ENCODE results near the gene BLVRB. TPM values are rescaled to one million over a fixed set of nuclear protein-coding genes. Genes with fewer than 3 reads are reported as not detected.
"Not testable (repeated sequence)": the region's sequence is repeated elsewhere in the genome, so short reads cannot be mapped to it uniquely, and the experiment has no call there.

Gene BLVRB
- polyA plus RNA-seq, 2 of the 4 experiments (the other 2 are of a cell fraction) = 202 to 280 TPM

- WGBS (ENCODE audit: missing lambda C conversion rate) = 10% methylated on average over 4 of the region's 4 CpGs
- Histone ChIP-seq H3K4me3 (no peak overlapping the region), H3K9me3 (no peaks in the 10 kb centered on the region), H3K4me1 (no peaks in the 10 kb centered on the region), H3K27ac (no peak overlapping the region), H3K4me2 (no peak overlapping the region)
- no peak for FAIRE-seq
- DNase-seq (ENCODE audit: low read depth in 1 of 2, low spot score in 1 of 2) = no peak
- POLR2A ChIA-PET = no interaction called here
- TF ChIP-seq, protein P1, sequence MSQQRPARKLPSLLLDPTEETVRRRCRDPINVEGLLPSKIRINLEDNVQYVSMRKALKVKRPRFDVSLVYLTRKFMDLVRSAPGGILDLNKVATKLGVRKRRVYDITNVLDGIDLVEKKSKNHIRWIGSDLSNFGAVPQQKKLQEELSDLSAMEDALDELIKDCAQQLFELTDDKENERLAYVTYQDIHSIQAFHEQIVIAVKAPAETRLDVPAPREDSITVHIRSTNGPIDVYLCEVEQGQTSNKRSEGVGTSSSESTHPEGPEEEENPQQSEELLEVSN (IDR thresholded peaks at IDR 0.05; ENCODE audit: borderline replicate concordance, low read depth) = no peak
- TF ChIP-seq CBX8 (IDR thresholded peaks at IDR 0.05) (no peak), ZSCAN20 (CRISPR knock-in tag; IDR thresholded peaks at IDR 0.05) (no peak)
- CTCF ChIA-PET = interaction anchor here (1.0 to 4.0 kb wide), 10 partner anchors 9 to 141 kb away, joined by 3 to 22 read pairs (median 6); partner anchors contain the start of genes BLVRB and SPTBN4
- no peak for ATAC-seq
These were observed 28.2 kb upstream of the BLVRB start for GRCh38 chr19:40493778-40494177.

GRCh38 chr19:40492274-40492673, 26.7 kb upstream of the BLVRB start:
- 0 out of 3 replicates have a peak, but pooled peaks cover 6% of the 10 kb centered on the region for H3K4me1 ChIP-seq
- no peak overlapping the region for H3K4me2 ChIP-seq
- ATAC-seq (no peak), FAIRE-seq (no peak), DNase-seq (ENCODE audit: low read depth in 1 of 2, low spot score in 1 of 2) (no peak)
- TF ChIP-seq BHLHE40 (IDR thresholded peaks at IDR 0.05; ENCODE audit: low read depth, low read length) (no peak), RARB (CRISPR knock-in tag; IDR thresholded peaks at IDR 0.05) (no peak), MAFK (IDR thresholded peaks at IDR 0.05; ENCODE audit: partially characterized antibody) (no peak), NPAS2 (CRISPR knock-in tag; IDR thresholded peaks at IDR 0.05; ENCODE audit: borderline replicate concordance) (no peak)
- TF ChIP-seq, protein P2, sequence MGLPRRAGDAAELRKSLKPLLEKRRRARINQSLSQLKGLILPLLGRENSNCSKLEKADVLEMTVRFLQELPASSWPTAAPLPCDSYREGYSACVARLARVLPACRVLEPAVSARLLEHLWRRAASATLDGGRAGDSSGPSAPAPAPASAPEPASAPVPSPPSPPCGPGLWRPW (IDR thresholded peaks at IDR 0.05) = no peak
- ChIA-PET POLR2A (no interaction called here), CTCF (interaction anchor here (0.6 to 4.0 kb wide), 16 partner anchors 8 to 652 kb away, joined by 3 to 25 read pairs (median 4); partner anchors contain the start of genes BLVRB and SPTBN4)
- 85% methylated on average over 3 of the region's 3 CpGs for WGBS (ENCODE audit: missing lambda C conversion rate)
- no peaks in the 10 kb centered on the region for H3K9me3 ChIP-seq
- H3K27ac ChIP-seq = no peak overlapping the region
- H3K4me3 ChIP-seq = no peak overlapping the region

GRCh38 chr19:40489882-40490230, 24.3 kb upstream of the BLVRB start:
- TF ChIP-seq JUN (IDR thresholded peaks at IDR 0.05) (no peak), SREBF2 (IDR thresholded peaks at IDR 0.05) (no peak)
- TF ChIP-seq, protein P2 (IDR thresholded peaks at IDR 0.05) = no peak
- TF ChIP-seq, protein P3, sequence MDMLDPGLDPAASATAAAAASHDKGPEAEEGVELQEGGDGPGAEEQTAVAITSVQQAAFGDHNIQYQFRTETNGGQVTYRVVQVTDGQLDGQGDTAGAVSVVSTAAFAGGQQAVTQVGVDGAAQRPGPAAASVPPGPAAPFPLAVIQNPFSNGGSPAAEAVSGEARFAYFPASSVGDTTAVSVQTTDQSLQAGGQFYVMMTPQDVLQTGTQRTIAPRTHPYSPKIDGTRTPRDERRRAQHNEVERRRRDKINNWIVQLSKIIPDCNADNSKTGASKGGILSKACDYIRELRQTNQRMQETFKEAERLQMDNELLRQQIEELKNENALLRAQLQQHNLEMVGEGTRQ (IDR thresholded peaks at IDR 0.05) = no peak
- H3K4me2 ChIP-seq = peak overlapping the region; percentile 27; the same call in 1 of the 3 replicates
- DNase-seq (ENCODE audit: low read depth in 1 of 2, low spot score in 1 of 2) = no peak
- no peaks in the 10 kb centered on the region for H3K9me3 ChIP-seq
- no peak overlapping the region for H3K27ac ChIP-seq
- no peak for FAIRE-seq
- 0 out of 3 replicates have a peak, but pooled peaks cover 6% of the 10 kb centered on the region for H3K4me1 ChIP-seq
- ATAC-seq = peak in 1 of 2 experiments; percentile 2; a peak in 1 of 6 replicates
- 67% methylated on average over 25 of the region's 25 CpGs for WGBS (ENCODE audit: missing lambda C conversion rate)
- ChIA-PET CTCF (interaction anchor here (1.6 to 3.8 kb wide), 4 partner anchors 11 to 145 kb away, joined by 4 to 25 read pairs (median 17); partner anchors contain the start of genes BLVRB and SPTBN4), POLR2A (no interaction called here)
- no peak overlapping the region for H3K4me3 ChIP-seq

DNA sequence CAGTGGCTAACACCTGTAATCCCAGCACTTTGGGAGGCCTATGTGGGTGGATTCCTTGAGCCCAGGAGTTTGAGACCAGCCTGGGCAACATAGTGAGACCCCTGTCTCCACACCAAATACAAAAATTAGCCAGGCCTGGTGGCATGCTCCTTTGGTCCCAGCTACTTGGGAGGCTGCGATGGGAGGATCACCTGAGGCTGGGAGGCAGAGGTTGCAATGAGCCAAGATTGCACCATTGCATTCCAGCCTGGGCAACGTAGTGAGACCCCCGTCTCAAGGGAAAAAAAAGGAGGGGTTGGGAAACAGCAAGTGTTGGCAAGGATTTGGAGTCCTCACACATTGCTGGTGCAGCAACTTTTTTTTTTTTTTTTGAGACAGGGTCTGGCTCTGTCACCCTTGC, 20.5 kb upstream of the BLVRB start:
- H3K9me3 ChIP-seq = no peaks in the 10 kb centered on the region
- DNase-seq (ENCODE audit: low read depth in 1 of 2, low spot score in 1 of 2) = no peak
- H3K4me1 ChIP-seq = 0 out of 3 replicates have a peak, but pooled peaks cover 6% of the 10 kb centered on the region
- no peak overlapping the region for H3K4me3 ChIP-seq
- no peak for ATAC-seq
- H3K4me2 ChIP-seq = no peak overlapping the region
- no peak for FAIRE-seq
- ChIA-PET POLR2A (interaction anchor here (0.5 kb wide), 1 partner anchor 84 kb away, joined by 7 read pairs; no protein-coding TSS in a partner anchor), CTCF (interaction anchor here (0.6 to 2.8 kb wide), 8 partner anchors 11 to 1706 kb away, joined by 3 to 11 read pairs (median 3); no protein-coding TSS in a partner anchor)
- WGBS (ENCODE audit: missing lambda C conversion rate) = 54% methylated on average over 3 of the region's 3 CpGs
- no peak overlapping the region for H3K27ac ChIP-seq
- TF ChIP-seq, protein P4, sequence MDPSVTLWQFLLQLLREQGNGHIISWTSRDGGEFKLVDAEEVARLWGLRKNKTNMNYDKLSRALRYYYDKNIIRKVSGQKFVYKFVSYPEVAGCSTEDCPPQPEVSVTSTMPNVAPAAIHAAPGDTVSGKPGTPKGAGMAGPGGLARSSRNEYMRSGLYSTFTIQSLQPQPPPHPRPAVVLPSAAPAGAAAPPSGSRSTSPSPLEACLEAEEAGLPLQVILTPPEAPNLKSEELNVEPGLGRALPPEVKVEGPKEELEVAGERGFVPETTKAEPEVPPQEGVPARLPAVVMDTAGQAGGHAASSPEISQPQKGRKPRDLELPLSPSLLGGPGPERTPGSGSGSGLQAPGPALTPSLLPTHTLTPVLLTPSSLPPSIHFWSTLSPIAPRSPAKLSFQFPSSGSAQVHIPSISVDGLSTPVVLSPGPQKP (IDR thresholded peaks at IDR 0.05; ENCODE audit: low read depth, low read length) = no peak
- TF ChIP-seq NPAS2 (CRISPR knock-in tag; IDR thresholded peaks at IDR 0.05; ENCODE audit: borderline replicate concordance) = no peak
- no peak for TF ChIP-seq POLR2A (IDR thresholded peaks at IDR 0.05; ENCODE audit: low read length)
- no peak for TF ChIP-seq MAZ (IDR thresholded peaks at IDR 0.05; ENCODE audit: borderline replicate concordance, low read depth, low read length)
- no peak for TF ChIP-seq ATOH8 (CRISPR knock-in tag; IDR thresholded peaks at IDR 0.05; ENCODE audit: low read depth)
- no peak for TF ChIP-seq HMGXB4 (CRISPR knock-in tag; IDR thresholded peaks at IDR 0.05; ENCODE audit: borderline replicate concordance)
- no peak for TF ChIP-seq CHD2 (IDR thresholded peaks at IDR 0.05; ENCODE audit: low read length, partially characterized antibody)

- peak; percentile 80 for FAIRE-seq
- H3K4me2 ChIP-seq; H3K9me3 ChIP-seq; H3K27ac ChIP-seq; H3K4me3 ChIP-seq; H3K4me1 ChIP-seq; ATAC-seq; DNase-seq (ENCODE audit: low read depth in 1 of 2, low spot score in 1 of 2): not testable (repeated sequence)
- CTCF ChIA-PET = interaction anchor here (0.6 to 4.9 kb wide), 18 partner anchors 9 to 159 kb away, joined by 3 to 35 read pairs (median 4); partner anchors contain the start of gene BLVRB
- POLR2A ChIA-PET = interaction anchor here (2.8 kb wide), 1 partner anchor 10 kb away, joined by 9 read pairs; the partner anchor contains the start of gene BLVRB
- 88% methylated on average over 15 of the region's 15 CpGs for WGBS (ENCODE audit: missing lambda C conversion rate)
These were observed 10.5 kb upstream of the BLVRB start for GRCh38 chr19:40475878-40476644.

Data from A549 (cell line).